NCI-H2227 (cell line): ENCODE measurements around the gene ARL16.

Experiments used
- DNase-seq: peaks from one replicate; lab custom pipeline; 2025; ENCODE audit not compliant: unreplicated experiment; lab: John Stamatoyannopoulos, UW

Gene ARL16

DNA sequence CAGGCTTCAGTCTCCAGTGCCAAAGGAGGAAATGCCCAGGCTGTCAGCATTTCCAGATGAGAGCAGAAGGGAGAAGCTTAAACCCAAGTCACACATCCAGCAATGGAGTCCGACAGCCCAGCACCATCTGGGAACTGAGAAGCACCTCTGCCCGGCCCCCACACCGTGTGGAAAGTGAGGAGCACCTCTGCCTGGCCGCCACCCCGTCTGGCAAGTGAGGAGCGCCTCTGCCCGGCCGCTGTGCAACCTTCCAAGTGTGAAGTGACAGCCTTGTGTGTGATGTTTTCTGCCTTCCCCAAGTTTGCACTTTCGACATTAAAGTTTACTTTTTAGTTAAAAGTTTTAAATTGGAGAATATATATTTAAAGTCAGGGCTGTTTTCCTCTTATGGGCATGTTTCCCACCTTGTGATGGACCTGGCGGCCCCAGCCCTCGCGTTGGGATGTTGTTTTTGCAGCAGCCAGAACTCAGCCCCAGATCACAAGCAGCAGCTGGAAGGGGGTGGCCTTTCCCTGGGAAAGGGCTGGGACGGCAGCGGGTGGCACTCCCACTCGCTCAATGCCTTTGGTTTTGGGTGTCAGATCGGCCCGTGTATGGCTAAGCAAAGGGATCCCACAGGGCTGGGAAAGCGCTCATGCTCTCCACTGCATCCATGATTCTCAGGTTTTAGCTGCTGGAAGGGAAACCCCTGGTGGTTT is 9.9 kb downstream of the ARL16 start:
- no peak for DNase-seq

DNA sequence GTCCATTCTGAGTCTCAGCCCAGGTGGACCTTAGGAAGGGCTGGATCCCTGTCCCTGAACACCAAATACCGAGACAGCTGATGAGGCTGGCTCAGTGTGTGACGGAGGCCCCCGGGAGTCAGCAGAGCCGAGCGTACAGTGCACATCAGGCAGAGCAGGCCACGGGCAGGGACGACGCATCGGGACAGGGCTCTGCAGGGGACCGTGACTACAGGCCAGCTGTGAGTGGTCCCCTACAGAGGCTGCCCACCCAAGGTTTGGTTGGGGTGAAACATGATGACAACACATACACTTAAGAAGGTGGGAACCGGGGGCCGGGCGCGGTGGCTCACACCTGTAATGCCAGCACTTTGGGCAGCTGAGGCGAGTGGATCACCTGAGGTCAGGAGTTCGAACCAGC is 10.6 kb downstream of the ARL16 start:
- no peak for DNase-seq

DNA sequence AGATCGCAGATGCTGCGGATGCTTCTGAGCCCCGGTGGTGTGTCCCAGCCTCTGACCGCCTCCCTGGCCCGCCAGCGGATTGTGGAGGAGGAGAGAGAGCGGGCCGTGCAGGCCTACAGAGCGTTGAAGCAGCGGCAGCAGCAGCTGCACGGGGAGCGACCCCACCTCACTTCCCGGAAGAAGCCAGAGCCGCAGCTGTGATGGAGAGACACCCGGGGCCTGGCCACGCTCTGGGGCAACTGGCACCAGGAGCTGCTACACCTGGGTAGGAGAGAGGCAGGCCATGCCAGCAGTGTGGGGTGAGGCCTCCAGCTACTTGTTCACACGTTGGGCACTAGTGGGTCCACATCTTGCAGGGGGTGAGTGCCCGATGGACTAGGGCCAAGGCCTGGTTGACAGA is 11.1 kb downstream of the ARL16 start:
- peak; percentile 21 for DNase-seq

DNA sequence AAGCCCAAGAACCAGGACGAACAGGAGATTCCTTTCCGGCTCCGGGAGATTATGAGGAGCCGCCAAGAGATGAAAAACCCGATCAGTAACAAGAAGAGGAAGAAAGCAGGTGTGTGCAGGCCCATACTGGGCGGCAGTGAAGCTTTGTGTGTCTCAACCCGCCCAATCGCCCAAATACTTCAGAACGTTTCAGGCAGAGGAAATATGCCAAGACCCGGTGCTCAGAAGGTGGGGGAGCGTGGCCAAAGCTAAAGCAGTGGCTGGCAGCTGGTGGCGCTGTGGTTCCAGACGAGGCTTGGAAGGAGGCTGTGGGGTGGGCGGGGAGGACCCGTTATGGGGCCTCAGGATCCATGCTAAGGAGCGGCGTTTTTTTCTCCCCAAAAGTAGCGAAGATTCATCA is 15.8 kb downstream of the ARL16 start:
- no peak for DNase-seq

DNA sequence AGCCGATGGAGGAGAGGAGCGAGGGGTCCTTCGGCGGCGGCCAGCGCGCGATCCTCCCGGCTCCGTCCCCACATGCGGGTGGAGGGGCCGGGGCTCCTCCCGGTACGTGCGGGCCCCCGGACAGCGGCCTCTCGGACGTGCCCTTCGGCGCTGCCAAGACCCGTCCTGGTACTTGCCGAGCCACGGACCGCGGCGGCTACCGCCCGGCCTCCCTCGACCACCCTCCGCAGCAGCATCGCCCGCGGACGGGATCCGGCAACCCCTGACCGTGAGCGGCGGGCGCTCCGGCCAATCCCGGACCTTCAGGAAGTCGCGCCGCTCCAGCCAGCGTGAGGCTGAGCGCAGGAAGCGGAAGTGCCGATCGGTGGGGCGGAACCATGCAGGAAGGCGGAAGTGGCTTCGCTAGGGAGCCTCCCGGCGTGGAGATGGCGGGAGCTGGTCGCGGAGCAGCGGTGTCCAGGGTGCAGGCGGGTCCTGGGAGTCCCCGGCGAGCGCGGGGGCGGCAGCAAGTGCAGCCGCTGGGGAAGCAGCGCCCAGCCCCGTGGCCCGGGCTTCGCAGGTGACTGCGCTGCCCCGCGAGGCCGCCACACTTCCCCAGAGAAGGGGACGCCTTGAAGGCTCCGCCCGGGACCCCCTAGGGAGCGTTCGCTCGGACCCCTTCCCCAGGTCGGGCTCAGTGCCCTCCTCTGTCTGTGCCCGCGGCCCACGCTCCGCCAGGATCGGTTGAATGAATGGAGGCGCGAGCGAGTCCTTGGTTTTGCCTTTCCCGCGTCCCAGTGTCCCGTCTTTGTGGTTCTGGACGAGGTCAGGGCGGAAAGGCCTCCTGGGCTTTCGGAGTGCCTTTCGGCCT is 17.0 kb downstream of the ARL16 start, which contains the start of the genes CCDC137 and OXLD1:
TSS of gene CCDC137 (plus strand) at position 396 of the 850 bp plus-strand sequence. CDS start at position 426, 30 bp downstream.
TSS of gene OXLD1 (minus strand) at position 264 of the 850 bp plus-strand sequence. CDS start at position 236, 28 bp downstream.
- peak; percentile 98 for DNase-seq

DNA sequence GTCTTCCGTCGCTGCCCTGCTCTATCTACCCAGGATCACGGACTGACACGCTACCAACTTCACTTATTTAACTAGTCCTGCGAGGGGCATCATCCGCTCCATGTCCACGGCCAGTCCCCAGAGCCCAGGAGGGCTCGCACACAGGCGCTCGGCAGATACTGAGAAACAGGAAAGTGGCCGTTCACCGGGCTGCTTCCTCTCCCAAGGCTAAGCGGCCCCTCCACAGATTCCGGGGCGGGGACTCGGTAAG is 17.6 kb downstream of the ARL16 start:
- peak; percentile 84 for DNase-seq

DNA sequence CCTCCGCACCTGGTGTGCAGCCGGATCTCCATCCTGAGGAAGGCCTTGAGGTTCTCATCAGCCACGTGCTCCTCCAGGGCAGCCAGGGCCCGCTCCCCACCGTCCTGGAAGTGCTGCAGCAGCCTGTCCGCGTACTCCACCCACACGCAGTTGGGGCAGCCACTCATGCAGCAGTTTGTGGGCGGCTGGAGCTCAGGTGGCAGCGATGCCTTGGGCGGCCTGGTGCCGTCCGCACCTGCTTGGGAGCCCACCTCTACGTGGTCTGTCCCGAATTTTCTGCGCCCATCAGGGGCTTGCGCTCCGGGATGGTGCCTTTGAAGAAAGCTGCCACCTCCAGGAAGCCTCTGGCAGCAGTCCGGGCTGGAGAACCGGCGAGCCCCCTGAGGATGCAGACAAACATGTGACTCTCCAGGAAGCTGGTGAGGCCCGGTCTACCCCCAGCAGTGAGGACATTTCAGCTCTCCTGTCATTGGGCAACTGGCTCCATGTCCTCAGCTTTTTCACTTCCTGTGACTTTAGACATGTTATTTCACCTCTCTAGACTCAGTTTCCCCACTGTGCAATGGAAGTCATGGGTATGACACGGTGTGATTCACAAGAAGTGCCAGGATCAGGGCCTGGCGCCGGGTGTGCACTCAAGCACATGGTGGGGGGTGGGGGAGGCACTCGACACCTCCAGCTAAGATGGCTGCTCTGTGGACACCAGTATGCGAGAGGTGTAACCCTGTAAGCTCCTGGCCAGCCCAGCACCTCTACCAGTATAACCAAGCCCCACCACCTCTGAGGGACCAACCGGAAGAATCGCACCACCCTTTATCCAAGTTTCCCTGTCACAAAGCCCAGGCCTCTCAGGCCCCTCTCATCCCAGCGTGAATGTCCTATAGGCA is 18.1 kb downstream of the ARL16 start:
- DNase-seq = peak; percentile 69

DNA sequence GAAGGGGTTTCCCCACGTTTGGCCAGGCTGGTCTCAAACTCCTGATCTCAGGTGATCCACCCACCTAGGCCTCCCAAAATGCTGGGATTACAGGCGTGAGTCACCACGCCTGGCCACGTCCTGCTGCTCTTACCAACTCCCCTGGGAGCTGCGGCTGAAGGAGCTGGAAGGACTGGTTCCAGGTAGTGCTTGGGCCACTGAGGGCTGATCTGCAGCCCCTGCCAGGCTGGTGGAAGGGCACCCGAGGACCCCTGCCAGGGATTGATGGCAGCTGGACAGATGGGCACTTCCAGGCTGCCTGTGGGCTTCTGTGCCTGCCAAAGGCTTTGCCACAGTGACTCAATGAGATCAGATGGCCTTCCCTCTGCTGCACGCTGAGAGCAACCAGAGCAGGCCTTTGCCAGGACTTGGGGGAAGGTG is 19.5 kb downstream of the ARL16 start:
- no peak for DNase-seq

DNA sequence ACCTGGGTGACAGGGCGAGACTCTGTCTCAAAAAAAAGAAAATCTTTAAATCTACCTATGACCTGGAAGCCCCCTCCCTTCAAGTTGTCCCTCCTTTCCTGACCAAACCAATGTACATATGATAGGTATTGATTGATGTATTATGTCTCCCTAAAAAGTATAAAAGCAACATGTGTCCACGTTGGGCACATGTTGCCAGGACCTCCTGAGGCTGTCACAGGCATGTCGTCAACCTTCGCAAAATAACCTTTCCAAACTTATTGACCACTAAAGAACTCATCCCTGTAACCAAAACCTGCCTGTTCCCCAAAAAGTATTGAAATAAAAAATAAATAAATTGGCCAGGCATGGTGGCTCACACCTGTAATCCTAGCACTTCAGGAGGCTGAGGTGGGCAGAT is 21.6 kb downstream of the ARL16 start:
- DNase-seq = no peak

DNA sequence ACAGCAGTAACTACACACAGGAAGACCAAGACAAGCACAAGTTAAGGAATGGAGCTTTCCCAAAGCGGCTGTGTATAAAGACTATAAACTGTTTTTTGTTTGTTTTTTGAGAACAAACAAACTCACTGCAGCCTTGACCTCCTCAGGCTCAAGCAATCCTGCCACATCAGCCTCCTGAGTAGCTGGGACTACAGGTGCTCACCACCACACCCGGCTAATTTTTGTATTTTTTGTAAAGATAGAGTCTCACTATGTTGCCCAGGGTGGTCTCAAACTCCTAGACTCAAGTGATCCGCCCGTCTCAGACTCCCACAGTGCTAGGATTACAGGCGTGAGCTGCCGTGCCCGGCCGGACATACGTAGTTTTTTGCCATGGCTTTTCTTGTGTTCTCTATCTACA is 23.2 kb downstream of the ARL16 start:
- DNase-seq = no peak

DNA sequence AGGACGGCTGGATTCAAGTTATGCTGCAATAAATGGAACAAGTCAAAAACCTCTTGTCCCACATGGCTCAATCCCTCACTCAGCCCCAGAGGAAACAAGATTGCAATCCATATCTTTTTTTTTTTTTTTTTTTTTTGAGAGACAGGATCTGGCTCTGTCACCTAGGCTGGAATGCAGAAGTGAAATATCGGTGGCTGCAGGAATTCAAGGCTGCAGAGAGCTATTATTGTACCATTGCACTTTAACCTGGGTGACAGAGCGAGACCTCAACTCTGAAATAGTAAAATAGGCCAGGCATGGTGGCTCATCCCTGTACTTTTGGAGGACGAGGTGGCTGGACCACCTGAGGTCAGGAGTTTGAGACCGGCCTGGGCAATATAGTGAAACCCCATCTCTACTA is 24.6 kb downstream of the ARL16 start:
- no peak for DNase-seq

DNA sequence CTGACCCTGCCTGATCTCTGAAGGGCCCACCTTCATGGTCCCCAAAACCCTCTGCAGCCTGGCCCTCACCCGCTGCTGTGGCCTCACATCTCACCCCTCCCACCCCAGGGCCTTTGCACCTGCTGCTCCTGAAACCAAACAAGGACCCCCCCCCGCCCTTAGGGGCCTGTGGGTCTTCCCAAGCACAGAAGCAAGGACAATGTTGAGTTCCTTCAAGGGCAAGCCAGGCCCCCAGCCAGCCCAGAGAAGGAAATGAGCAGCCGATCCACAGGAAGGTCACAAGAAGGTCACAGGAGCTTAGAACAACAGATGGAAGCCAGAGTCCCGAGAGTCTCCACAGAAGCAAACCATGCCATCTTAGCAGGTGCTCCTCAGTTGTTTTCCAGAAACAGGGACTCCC is 26.8 kb downstream of the ARL16 start:
- DNase-seq = no peak

DNA sequence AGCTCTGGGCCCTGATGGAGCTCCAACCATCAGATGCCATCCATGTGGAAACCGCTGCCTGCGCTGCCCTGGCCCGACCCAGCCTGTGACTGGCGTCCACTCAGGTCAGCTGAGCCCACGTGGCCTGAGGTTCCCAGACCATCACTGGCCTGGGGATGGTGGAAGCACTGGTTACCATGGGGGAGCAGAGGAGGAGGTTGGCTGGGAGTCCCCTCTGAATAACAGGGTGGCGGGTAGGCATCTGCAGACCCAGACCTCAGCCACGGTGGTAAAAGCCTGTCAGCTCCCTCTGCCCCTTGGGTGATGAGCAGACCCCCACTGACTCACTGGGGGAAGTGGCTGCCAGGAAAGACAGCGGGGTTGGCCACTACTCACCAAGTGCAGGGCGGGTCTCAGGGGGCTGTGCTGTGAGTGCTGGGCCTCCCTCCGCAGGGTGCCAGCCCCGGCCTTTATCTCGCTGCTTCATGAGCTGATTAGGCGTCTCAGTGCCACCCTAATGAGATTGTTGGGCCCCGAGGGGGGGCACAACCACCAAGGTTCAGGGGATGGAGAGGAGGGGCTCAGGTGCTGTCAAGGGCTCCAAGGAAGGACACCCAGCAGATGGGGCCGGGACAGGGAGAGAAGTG is 27.4 kb downstream of the ARL16 start, which contains the start of gene PDE6G:
TSS of gene PDE6G (minus strand) at position 425 of the 626 bp plus-strand sequence. CDS start 3,237 bp downstream, outside the sequence.
- DNase-seq = no peak

DNA sequence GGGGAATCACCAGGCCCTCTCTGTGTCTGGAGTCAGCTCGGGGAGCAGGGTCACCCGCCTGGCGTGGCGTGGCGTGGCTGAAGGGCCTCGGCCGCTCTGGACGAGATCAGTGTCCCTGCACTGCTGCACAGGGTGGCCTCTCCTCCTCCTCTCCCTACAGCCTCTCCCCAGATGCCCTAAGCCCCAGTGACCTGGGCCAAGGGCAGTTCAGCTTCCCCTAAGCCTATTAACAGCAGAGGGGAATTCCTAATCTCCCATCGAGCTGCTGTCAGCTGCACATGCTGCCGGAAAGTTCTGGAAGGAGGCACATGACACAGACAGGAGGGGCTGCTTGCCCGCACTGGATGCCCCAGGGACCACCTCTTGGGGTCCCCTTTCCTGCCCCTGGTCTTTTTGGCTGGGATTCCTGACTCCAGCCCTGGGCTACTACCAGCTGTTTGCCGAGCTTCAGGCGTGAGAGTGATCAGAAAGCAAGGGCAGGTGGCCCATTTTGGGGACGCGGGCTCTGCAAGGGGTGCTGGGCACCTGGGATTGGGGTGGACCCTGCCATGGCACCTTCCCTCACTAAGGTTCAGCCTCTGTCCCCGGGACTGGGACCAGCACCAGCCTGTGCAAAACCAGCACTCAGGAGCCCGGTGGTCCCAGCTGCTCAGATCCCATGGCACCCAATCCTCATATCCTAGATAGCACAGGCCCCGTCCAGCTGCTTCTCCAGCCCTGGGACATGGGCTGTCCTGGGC is 28.0 kb downstream of the ARL16 start:
- DNase-seq = no peak

DNA sequence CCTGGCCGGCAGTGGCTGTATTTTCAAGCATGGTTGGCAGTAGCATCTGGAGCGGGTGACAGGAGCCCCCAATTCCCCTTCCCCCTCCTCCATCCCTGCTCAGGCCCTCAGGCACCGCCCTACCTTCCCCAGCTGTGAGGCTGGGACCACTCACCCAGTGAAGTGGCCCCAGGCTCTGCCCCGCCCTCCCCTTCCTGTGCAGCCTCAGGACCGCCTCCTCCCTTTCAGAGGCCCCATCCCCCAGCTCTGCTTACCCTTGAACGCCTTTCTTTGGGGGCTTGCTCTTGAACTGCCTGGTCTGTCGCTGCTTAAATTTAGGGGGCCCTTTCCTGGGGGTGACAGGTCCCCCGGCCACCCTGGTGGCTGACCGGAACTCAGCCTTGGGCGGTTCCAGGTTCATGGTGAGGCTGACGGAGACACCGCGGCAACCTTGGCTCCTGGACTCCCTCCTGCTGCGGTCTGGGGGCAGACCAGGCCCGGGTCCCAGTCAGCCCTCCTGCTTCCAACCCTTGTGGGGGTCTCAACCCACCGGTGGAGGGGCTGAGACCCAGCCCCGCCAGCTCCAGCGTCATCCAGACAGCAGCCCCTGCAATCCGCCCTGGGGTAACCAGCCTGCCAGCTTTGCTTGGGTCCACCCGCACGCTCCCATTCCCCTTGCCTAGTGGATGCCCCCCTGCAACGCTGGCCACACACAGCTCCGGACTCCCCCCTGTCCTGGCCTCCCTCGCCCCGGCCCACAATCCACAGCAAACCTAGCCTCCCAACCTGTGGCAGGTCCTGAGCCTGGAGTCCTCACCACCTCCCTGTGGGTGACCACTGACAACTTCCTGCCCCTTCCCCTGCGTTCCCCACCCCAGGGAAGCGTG is 30.5 kb downstream of the ARL16 start:
- no peak for DNase-seq

DNA sequence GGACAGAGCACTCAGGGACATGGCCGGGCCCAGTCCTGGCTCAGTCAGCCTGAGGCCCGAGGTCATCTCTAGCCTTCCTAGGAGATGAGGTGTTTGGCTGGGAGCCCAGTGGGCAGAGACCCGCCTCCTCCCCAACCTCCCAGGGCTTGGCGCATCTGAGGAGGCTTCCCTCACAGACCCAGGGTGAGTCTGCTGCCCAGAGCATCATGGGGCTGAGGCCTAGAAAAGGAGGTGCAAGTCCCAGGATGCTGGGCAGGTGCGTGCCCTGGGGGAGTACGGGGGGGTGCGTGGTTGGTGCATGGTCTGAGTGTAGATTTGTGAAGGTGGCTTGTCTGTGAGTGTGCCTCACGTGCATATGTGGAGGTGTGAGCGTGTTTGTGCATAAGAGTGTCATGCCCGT is 31.9 kb downstream of the ARL16 start:
- DNase-seq = no peak

DNA sequence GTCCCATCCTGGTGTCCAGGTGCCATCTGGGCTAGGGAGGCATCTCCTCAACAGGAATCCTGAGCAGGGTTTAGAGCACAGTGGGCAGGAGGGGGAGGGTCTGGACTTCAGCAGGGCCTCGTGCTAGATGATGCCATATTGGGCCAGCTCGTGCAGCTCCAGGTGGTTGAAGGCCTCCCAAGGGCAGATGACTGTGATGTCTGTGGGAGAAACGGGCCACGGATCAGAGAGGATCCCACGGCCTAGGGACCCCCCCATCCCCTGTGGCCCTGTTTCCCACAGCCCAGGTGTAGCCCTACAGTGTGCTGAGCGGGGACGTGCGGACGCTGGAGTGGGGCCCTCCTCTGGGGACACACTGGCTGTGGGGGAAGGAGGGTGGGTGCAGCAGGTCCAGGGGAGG is 32.6 kb downstream of the ARL16 start:
- DNase-seq = no peak

DNA sequence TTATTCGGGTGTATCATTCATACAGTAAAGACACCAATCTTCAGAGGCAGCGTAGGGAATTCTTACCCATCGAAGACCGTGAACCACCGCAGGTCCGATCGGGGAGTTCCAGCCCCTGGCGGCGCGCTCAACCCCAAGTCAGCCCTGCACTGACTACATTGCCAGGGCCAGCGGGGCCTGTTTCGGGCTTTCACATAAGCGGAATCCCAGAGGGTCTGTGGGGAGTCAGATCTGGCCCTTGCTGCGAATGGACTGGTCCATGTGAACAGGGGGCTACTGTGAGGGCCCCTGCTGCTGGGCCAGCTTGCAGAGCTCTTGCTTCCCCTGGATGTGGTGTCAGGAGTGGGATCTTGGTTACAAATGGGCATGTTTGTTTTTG is 34.9 kb downstream of the ARL16 start:
- no peak for DNase-seq

DNA sequence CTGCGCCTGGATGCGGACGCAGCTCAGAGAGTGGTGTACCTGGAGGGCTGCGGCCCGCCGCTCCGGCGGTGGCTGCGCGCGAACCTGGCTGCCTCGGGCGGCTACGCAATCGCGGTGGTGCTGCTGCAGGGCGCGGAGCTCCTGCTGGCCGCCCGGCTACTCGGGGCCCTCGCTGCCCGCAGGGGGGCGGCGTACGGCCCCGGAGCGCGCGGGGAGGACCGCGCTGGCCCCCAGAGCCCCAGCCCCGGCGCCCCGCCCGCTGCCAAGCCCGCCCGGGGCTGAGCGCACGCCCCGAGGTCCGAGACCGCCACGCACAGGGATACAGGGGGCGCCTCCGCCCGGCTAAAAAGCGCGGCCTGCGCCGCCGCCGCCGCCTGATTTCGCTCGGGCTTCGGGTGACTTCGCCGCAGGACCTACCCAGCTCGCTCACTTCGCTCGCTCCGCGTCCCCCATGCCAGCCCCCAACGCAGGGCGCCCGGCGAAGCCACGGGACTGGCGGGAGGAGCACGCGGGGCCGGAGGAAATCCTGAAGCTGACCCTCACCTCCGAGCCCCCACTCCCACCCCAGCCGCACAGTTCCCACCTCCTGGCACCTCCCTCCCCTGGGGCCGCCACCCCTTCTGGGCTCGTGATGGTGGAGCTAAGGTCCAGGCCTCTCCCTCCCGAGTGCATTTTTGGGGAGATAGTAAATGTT is 35.4 kb downstream of the ARL16 start:
- DNase-seq = no peak
